DND-41 (cell line): ENCODE data around the gene PIEZO1.

ENCODE experiments used
- ATAC-seq: fragments of 200-7000 bp; cut with Tn5 transposase; 3 replicates; pipeline ENCODE4 v1.9.1; 2021; ENCODE audit warnings: low read depth; ENCODE audit not compliant: insufficient read depth
- DNase-seq: peaks from one replicate; pipeline ENCODE4 v3.0.0-alpha.2; 2020
- H2AFZ ChIP-seq: 2 replicates; pipeline ENCODE4 v1.6.0; 2012; ENCODE audit warnings: low read depth, low read length
- H3K27ac ChIP-seq: 2 replicates; pipeline ENCODE4 v1.5.1; 2012; ENCODE audit warnings: low read length, inconsistent platforms
- H3K27me3 ChIP-seq: fragments of 200-600 bp; sonication (generic); 2 replicates; pipeline ENCODE4 v1.6.0; 2012; ENCODE audit warnings: low read length, mild to moderate bottlenecking, inconsistent platforms; ENCODE audit not compliant: insufficient read depth, poor library complexity
- H3K36me3 ChIP-seq: 2 replicates; pipeline ENCODE4 v1.5.1; 2012; ENCODE audit warnings: low read length, inconsistent platforms; ENCODE audit not compliant: insufficient read depth
- H3K4me1 ChIP-seq: 2 replicates; pipeline ENCODE4 v1.5.1; 2012; ENCODE audit warnings: mild to moderate bottlenecking, low read length; ENCODE audit not compliant: insufficient read depth
- H3K4me2 ChIP-seq: 2 replicates; pipeline ENCODE4 v1.6.0; 2012; ENCODE audit warnings: mild to moderate bottlenecking, moderate library complexity, low read length, inconsistent platforms; ENCODE audit not compliant: insufficient read depth
- H3K4me3 ChIP-seq, 2 experiments: fragments of 200-600 bp in 1 of 2; shearing (Covaris generic) in 1 of 2; 2 replicates each; pipeline ENCODE4 v1.5.1; 2012 to 2016; ENCODE audit warnings: inconsistent platforms in 2 of 2, low read length in 2 of 2, mild to moderate bottlenecking in 2 of 2, low read depth in 1 of 2, moderate library complexity in 1 of 2
- H3K79me2 ChIP-seq: 2 replicates; pipeline ENCODE4 v1.6.0; 2012; ENCODE audit warnings: low read length, inconsistent platforms; ENCODE audit not compliant: insufficient read depth
- H3K9ac ChIP-seq: 2 replicates; pipeline ENCODE4 v1.6.0; 2012; ENCODE audit warnings: low read depth, mild to moderate bottlenecking, inconsistent platforms, low read length, moderate library complexity
- H3K9me3 ChIP-seq: 2 replicates; pipeline ENCODE4 v1.5.1; 2012; ENCODE audit warnings: low read length, moderate library complexity, mild to moderate bottlenecking, inconsistent platforms; ENCODE audit not compliant: insufficient read depth, severe bottlenecking
- H4K20me1 ChIP-seq: 2 replicates; pipeline ENCODE4 v1.6.0; 2012; ENCODE audit warnings: low read length; ENCODE audit not compliant: insufficient read depth
- EZH2 ChIP-seq: IDR thresholded peaks from 3 replicates; pipeline ENCODE4 v1.6.1; 2012; ENCODE audit warnings: borderline replicate concordance, low read depth, mild to moderate bottlenecking, moderate library complexity, low read length, inconsistent platforms; ENCODE audit not compliant: severe bottlenecking
- TF ChIP-seq, protein P1 (sequence below): IDR thresholded peaks from 2 replicates; pipeline ENCODE4 v1.5.1; 2012; ENCODE audit warnings: borderline replicate concordance, low read length, moderate library complexity, mild to moderate bottlenecking; ENCODE audit not compliant: poor library complexity, severe bottlenecking; ENCODE audit errors: extremely low read depth

The PIEZO1 gene

DNA sequence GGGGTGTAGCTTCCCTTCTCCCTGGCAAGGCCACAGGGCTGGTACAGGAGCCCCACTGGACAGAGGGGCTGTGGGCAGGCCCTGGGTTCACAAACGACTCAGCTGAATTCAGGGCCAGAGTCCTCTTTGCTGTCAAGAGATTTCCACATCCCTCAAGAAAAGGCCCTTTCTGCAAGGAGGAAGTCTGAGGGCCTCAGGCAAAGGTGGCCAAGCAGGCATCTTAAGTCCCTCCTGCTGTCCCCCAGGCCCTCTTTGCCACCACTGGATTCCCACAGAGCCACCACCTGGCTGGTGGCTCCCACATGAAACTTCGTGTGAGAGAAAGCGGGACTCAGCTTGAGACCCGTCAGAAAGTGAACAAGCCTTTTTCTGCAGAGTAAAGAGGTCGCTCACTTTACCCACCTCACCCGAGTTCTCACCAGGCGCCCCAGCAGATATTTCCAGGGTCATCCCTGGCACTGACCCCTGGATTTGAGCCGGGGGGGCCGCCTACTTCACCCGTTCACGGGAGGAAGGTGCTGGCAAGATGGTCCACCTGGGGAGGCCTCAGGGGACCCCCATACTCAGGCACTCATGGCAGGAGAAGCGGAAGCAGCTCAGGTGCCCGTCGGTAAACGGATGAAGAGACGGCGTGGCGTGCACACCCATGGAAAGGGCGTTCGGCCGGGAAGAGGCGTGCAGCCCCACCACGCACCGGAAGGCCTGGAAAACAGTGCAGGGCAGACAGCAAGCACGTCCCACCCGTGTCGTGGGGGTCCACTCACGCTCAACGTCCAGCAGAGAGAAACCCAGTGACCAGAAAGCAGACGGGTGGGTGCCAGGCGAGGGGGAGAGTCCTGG is 82.4 kb downstream of the PIEZO1 start:
- H3K4me1 ChIP-seq: peaks cover 69% of the 10 kb centered on the region
- no peaks in the 10 kb centered on the region for H3K9me3 ChIP-seq
- H3K27ac ChIP-seq: peak overlapping the region; percentile 98
- H3K9ac ChIP-seq: peak overlapping the region; percentile 78
- peaks cover 42% of the 10 kb centered on the region for H3K36me3 ChIP-seq
- TF ChIP-seq, protein P1, sequence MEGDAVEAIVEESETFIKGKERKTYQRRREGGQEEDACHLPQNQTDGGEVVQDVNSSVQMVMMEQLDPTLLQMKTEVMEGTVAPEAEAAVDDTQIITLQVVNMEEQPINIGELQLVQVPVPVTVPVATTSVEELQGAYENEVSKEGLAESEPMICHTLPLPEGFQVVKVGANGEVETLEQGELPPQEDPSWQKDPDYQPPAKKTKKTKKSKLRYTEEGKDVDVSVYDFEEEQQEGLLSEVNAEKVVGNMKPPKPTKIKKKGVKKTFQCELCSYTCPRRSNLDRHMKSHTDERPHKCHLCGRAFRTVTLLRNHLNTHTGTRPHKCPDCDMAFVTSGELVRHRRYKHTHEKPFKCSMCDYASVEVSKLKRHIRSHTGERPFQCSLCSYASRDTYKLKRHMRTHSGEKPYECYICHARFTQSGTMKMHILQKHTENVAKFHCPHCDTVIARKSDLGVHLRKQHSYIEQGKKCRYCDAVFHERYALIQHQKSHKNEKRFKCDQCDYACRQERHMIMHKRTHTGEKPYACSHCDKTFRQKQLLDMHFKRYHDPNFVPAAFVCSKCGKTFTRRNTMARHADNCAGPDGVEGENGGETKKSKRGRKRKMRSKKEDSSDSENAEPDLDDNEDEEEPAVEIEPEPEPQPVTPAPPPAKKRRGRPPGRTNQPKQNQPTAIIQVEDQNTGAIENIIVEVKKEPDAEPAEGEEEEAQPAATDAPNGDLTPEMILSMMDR: no peak
- TF ChIP-seq EZH2: no peak
- ATAC-seq (no peak), DNase-seq (no peak)
- H3K4me2 ChIP-seq: peak overlapping the region; percentile 100
- H2AFZ ChIP-seq: no peak overlapping the region
- peaks cover 33% of the 10 kb centered on the region for H4K20me1 ChIP-seq
- peaks cover 74% of the 10 kb centered on the region for H3K79me2 ChIP-seq
- peak overlapping the region; percentile 21 to 58; a peak in 3 of 4 replicates for H3K4me3 ChIP-seq
- no peaks in the 10 kb centered on the region for H3K27me3 ChIP-seq

DNA sequence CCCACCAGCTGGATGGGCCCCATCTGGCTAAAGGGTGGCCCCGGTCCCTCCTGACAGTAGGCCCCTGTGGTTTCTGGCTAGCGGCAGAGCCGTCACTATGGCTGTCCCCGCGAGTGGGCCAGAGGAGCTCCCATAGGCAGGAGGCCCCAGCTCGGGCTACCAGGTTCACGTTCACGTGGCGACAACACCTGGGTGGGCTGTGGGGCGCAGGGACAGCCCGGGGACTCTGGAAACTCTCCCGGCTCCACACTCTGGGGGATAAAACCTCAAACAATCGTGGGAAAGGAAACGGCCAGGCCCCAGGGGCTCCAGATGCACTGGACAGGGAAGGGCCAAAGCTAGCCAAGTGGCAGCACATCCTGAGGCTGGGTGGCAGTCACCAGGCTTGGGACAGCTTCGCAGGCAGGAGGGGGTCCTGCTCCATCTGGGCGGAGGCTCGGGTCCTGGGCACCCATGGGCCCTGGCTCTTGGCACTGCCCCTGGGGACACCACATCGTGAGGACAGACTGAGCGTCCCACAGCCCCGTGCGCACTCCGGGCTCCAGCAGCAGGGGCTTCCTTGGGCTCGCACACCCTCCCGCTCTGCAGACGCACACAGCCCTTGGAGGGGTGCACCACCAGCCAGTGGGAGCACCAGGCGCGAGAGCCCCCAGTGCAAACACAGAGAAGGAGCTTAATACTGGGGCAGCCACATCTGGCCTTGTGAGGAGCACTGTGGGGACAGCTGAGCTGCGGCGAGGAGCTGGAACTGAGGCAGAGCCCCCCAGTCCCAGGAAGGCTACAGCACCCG is 83.2 kb downstream of the PIEZO1 start:
- TF ChIP-seq EZH2: no peak
- TF ChIP-seq, protein P1: no peak
- Histone ChIP-seq H3K9me3 (no peaks in the 10 kb centered on the region), H3K27ac (peak overlapping the region; percentile 98), H3K79me2 (peaks cover 66% of the 10 kb centered on the region), H2AFZ (no peak overlapping the region), H3K36me3 (peaks cover 50% of the 10 kb centered on the region), H3K9ac (peak overlapping the region; percentile 78), H3K4me1 (peaks cover 61% of the 10 kb centered on the region), H3K4me3 (peak overlapping the region in 1 of 2 experiments; percentile 60; a peak in 2 of 4 replicates), H3K4me2 (peak overlapping the region; percentile 100), H3K27me3 (no peaks in the 10 kb centered on the region), H4K20me1 (peaks cover 33% of the 10 kb centered on the region)
- ATAC-seq: no peak
- no peak for DNase-seq

DNA sequence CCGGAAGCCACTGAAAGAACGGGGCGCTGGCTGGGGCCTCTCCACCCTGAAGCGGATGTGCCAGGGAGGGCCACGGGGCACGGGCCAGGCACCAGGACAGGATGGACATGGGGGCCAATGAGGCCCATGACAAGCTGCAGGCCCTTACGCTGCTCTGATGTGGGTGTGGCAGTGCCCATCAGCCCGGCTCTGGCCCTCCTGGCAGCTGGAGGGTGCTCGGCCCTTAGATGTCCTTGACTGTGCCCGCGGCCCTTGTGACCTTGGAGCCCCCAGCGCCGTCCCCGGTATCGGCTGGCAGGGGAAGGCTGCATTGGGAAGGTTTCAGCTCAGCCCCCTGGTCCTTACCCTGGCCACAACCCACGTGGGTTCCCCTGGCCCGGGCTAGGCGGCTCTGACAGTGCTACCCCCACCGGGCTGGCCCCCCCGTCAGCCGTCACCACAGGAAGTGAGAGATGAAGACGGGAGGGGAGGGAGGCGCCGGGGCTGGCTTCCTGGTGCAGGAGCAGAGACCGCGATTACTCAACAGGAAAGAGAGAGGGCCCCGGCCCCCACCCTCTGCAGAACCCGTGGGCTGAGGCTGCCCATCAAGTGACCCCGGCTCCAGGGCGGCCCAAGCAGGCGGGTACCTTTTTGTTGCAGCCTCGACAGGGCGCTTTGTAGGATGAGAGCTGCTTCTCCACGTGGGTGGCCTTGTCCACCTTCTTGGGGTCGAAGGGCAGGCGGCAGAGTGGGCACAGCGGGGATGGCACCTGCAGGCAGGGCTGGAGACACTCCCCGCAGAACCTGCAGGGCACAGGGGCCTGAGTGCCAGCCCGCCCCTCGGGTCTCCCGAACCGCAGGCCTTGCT is 84.2 kb downstream of the PIEZO1 start:
- no peak for TF ChIP-seq EZH2
- TF ChIP-seq, protein P1: no peak
- Histone ChIP-seq H3K27ac (peak overlapping the region; percentile 98), H2AFZ (peak overlapping the region; percentile 75), H3K4me1 (peaks cover 58% of the 10 kb centered on the region), H3K9ac (peak overlapping the region; percentile 78), H4K20me1 (peaks cover 36% of the 10 kb centered on the region), H3K4me2 (peak overlapping the region; percentile 100), H3K36me3 (peaks cover 57% of the 10 kb centered on the region), H3K27me3 (no peaks in the 10 kb centered on the region), H3K4me3 (peak overlapping the region; percentile 16 to 60; a peak in 3 of 4 replicates), H3K79me2 (peaks cover 59% of the 10 kb centered on the region), H3K9me3 (no peaks in the 10 kb centered on the region)
- DNase-seq (peak; percentile 96), ATAC-seq (peak; percentile 84)
